ENCODE results near the gene ATAD1. TPM values are rescaled to one million over a fixed set of nuclear protein-coding genes. Genes with fewer than 3 reads are reported as not detected.
"Not testable (repeated sequence)": the region's sequence is repeated elsewhere in the genome, so short reads cannot be mapped to it uniquely, and the experiment has no call there.

ATAD1 gene
- total RNA-seq, 1 donor from 2014 or later = 20.4 TPM

DNA sequence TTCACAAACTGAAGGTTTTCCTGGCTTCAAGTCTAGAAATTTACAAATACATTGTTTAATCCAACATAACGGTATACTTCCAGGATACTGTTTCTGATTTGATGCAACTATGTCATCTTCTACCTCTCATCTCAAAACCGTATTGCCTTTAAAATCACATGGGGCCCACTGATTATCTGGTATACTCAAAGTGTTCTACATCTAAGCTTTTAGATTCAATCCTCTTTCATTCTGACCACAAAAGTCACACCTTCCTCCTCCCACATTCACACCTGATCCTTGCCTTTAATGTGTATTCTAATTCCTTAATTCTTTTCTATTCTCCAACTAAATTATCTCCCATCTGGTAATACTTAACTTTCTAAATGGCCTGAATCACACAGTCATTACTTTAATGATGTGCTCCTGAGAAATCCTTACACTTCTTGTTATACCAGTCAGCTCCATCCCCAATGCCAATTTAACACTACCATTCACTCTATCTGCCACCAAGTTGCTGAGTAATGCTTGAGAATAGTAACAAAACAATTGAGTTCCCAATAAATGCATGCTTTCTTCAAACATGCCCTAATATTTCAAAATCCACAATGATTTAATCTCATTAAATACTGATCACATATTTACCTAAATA, 13.0 kb downstream of the ATAD1 start:
- no peak overlapping the region for H3K9ac ChIP-seq (ENCODE audit: low read depth in 1 of 3, low read length in 3 of 3)
- H3K9me3 ChIP-seq (ENCODE audit: control insufficient read depth in 3 of 3, low read length in 3 of 3) = no peaks in the 10 kb centered on the region
- H3K27ac ChIP-seq (ENCODE audit: low read depth, low read length) = no peak overlapping the region
- no peaks in the 10 kb centered on the region for H3K27me3 ChIP-seq (ENCODE audit: control insufficient read depth in 3 of 3, insufficient read depth in 3 of 3, low read length in 3 of 3)
- peaks cover 0 to 2% (median 2%) of the 10 kb centered on the region in 3 donors for H3K36me3 ChIP-seq (ENCODE audit: control insufficient read depth in 3 of 3, insufficient read depth in 3 of 3, low read length in 3 of 3)
- H3K4me1 ChIP-seq (ENCODE audit: control insufficient read depth in 3 of 3, insufficient read depth in 3 of 3, low read length in 3 of 3) = no peaks in the 10 kb centered on the region
- no peak overlapping the region for H3K4me3 ChIP-seq (ENCODE audit: low read length in 3 of 3)

DNA sequence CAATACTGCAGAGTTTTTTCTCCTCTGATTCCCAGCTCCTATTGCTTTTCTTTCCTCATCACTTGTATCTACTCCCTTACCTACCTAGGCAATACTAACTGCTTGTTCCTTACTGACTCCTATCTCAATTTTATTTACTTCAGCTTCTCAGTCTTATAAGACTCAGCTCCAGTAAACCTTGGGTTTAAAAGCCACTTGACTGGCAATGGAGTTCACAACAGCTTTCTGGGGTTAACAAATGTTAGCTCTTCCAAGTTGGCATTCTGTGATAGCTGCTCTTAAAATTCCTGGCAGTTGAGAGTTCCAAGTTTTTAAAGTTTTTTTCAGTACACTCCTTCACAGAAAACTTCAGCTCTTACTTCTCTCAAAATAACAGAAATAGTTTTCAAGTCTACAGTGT, 14.2 kb downstream of the ATAD1 start:
- no peak overlapping the region for H3K9ac ChIP-seq (ENCODE audit: low read depth in 1 of 3, low read length in 3 of 3)
- H3K9me3 ChIP-seq (ENCODE audit: control insufficient read depth in 3 of 3, low read length in 3 of 3) = no peaks in the 10 kb centered on the region
- peaks cover 0 to 2% (median 0%) of the 10 kb centered on the region in 3 donors for H3K36me3 ChIP-seq (ENCODE audit: control insufficient read depth in 3 of 3, insufficient read depth in 3 of 3, low read length in 3 of 3)
- no peak overlapping the region for H3K4me3 ChIP-seq (ENCODE audit: low read length in 3 of 3)
- no peak overlapping the region for H3K27ac ChIP-seq (ENCODE audit: low read depth, low read length)
- no peaks in the 10 kb centered on the region for H3K4me1 ChIP-seq (ENCODE audit: control insufficient read depth in 3 of 3, insufficient read depth in 3 of 3, low read length in 3 of 3)
- H3K27me3 ChIP-seq (ENCODE audit: control insufficient read depth in 3 of 3, insufficient read depth in 3 of 3, low read length in 3 of 3) = no peaks in the 10 kb centered on the region

DNA sequence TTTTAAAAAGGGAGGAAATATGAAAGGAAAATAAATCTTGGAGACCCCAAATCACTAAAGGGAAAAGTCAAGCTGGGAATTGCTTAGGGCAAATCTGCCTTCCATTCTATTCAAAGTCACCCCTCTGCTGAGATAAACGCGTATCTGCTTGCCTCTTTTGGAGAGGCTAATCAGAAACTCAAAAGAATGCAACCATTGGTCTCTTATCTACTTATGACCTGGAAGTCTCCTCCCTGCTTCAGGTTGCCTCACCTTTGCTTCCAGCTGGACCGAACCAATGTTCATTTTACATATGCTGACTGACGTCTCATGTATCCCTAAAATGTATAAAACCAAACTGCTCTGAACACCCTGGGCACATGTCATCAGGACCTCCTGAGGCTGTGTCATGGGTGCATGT, 14.7 kb downstream of the ATAD1 start:
- Histone ChIP-seq H3K9ac (ENCODE audit: low read depth in 1 of 3, low read length in 3 of 3) (no peak overlapping the region), H3K9me3 (ENCODE audit: control insufficient read depth in 3 of 3, low read length in 3 of 3) (no peaks in the 10 kb centered on the region), H3K27me3 (ENCODE audit: control insufficient read depth in 3 of 3, insufficient read depth in 3 of 3, low read length in 3 of 3) (no peaks in the 10 kb centered on the region), H3K27ac (ENCODE audit: low read depth, low read length) (no peak overlapping the region), H3K4me3 (ENCODE audit: low read length in 3 of 3) (no peak overlapping the region), H3K4me1 (ENCODE audit: control insufficient read depth in 3 of 3, insufficient read depth in 3 of 3, low read length in 3 of 3) (no peaks in the 10 kb centered on the region), H3K36me3 (ENCODE audit: control insufficient read depth in 3 of 3, insufficient read depth in 3 of 3, low read length in 3 of 3) (peaks cover 0 to 2% (median 0%) of the 10 kb centered on the region in 3 donors)

DNA sequence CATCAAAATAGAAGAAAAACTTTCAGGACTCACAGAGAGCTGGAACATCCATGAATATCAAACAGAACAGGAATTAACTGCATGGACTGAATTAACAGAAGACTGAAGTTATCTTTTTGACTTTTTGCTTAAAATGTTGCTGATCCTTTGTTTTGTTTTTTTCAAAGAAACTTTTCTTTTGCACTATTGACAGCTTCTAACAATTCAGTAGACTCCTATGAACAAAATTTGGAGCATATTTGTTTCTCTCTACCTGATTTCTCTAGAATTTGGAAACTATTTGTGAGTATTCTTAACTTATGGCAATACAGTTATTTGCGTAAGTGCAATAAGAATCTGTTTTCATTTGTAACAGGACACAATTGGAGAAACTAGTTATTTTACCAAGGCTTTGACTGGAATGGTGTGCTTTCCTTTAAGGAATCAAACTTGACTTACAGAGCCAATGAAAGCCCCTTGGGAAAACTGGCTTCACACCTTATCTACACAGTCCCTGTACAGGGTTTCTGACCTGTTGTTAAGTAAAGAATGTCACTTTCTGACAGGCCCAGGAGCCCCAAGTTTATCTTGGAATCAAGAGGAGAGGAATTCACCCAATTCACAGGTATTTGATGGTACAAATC, 16.1 kb downstream of the ATAD1 start:
- H3K9me3 ChIP-seq (ENCODE audit: control insufficient read depth in 3 of 3, low read length in 3 of 3); H3K27ac ChIP-seq (ENCODE audit: low read depth, low read length); H3K27me3 ChIP-seq (ENCODE audit: control insufficient read depth in 3 of 3, insufficient read depth in 3 of 3, low read length in 3 of 3); H3K36me3 ChIP-seq (ENCODE audit: control insufficient read depth in 3 of 3, insufficient read depth in 3 of 3, low read length in 3 of 3); H3K4me1 ChIP-seq (ENCODE audit: control insufficient read depth in 3 of 3, insufficient read depth in 3 of 3, low read length in 3 of 3); H3K4me3 ChIP-seq (ENCODE audit: low read length in 3 of 3); H3K9ac ChIP-seq (ENCODE audit: low read depth in 1 of 3, low read length in 3 of 3): not testable (repeated sequence)

DNA sequence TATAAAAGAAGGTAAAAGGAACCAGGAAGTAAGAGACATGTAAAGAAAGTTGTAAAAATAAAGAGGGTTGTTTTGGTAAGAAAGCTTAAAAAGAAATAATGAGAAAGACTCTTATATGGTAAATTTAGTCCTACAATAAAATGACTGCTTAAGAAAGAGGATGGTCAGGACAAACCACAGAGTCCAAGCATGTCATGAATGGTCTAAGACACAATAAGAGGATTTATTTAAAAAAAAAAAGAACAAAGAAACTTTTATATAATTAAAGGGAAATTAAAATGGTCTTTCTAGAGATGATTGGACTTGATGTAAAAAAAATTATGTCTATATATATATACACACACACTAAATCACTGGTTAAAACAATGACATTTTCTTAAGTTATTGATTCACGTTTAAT, 18.2 kb downstream of the ATAD1 start:
- Histone ChIP-seq H3K27ac (ENCODE audit: low read depth, low read length) (no peak overlapping the region), H3K36me3 (ENCODE audit: control insufficient read depth in 3 of 3, insufficient read depth in 3 of 3, low read length in 3 of 3) (peaks cover 0 to 3% (median 2%) of the 10 kb centered on the region in 3 donors), H3K9me3 (ENCODE audit: control insufficient read depth in 3 of 3, low read length in 3 of 3) (no peaks in the 10 kb centered on the region), H3K4me3 (ENCODE audit: low read length in 3 of 3) (no peak overlapping the region), H3K4me1 (ENCODE audit: control insufficient read depth in 3 of 3, insufficient read depth in 3 of 3, low read length in 3 of 3) (no peaks in the 10 kb centered on the region), H3K9ac (ENCODE audit: low read depth in 1 of 3, low read length in 3 of 3) (no peak overlapping the region), H3K27me3 (ENCODE audit: control insufficient read depth in 3 of 3, insufficient read depth in 3 of 3, low read length in 3 of 3) (no peaks in the 10 kb centered on the region)

DNA sequence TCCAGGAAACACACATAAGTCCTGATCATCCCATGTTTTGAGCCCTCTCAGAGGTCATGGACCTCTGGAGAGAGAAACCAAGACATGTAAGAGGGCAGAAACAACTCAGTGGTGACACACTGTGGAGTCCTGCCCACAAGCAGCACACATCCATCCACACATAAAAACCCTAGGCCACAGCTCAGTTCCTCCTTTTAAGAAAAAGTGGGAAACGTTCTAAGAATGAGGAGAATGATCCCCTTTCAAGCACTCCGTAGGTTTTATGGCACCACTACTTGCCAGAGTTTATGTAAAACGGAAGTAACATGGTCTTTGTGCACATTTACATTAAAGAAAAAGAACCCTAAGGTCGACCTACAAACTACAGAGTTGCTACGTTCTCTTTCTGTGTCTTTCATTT, 19.9 kb downstream of the ATAD1 start:
- Histone ChIP-seq H3K27me3 (ENCODE audit: control insufficient read depth in 3 of 3, insufficient read depth in 3 of 3, low read length in 3 of 3) (no peaks in the 10 kb centered on the region), H3K9ac (ENCODE audit: low read depth in 1 of 3, low read length in 3 of 3) (no peak overlapping the region), H3K4me3 (ENCODE audit: low read length in 3 of 3) (no peak overlapping the region), H3K4me1 (ENCODE audit: control insufficient read depth in 3 of 3, insufficient read depth in 3 of 3, low read length in 3 of 3) (no peaks in the 10 kb centered on the region), H3K36me3 (ENCODE audit: control insufficient read depth in 3 of 3, insufficient read depth in 3 of 3, low read length in 3 of 3) (peaks cover 0 to 3% (median 2%) of the 10 kb centered on the region in 3 donors), H3K27ac (ENCODE audit: low read depth, low read length) (no peak overlapping the region), H3K9me3 (ENCODE audit: control insufficient read depth in 3 of 3, low read length in 3 of 3) (no peaks in the 10 kb centered on the region)

DNA sequence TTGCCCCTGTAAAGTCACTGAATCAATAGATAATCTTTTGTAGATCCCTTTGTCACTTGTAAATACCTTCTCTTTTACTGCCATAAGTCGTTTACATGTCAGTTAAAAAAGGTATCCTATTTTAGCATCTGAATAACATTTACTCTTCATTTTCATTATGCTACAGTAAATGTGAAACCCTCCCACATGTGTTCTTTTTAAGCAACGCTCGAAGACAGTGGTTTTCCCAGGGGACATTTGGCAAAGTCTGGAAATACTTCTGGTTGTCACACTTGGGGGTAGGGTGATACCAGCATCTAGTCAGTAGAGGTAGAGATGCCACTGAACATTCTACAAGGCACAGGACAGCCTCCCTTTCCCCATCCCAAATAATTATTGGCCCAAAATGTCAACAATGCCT, 23.7 kb downstream of the ATAD1 start:
- H3K36me3 ChIP-seq (ENCODE audit: control insufficient read depth in 3 of 3, insufficient read depth in 3 of 3, low read length in 3 of 3) = peaks cover 1 to 4% (median 3%) of the 10 kb centered on the region in 3 donors
- H3K27ac ChIP-seq (ENCODE audit: low read depth, low read length) = no peak overlapping the region
- no peak overlapping the region for H3K9ac ChIP-seq (ENCODE audit: low read depth in 1 of 3, low read length in 3 of 3)
- no peaks in the 10 kb centered on the region for H3K4me1 ChIP-seq (ENCODE audit: control insufficient read depth in 3 of 3, insufficient read depth in 3 of 3, low read length in 3 of 3)
- H3K9me3 ChIP-seq (ENCODE audit: control insufficient read depth in 3 of 3, low read length in 3 of 3) = no peaks in the 10 kb centered on the region
- no peaks in the 10 kb centered on the region for H3K27me3 ChIP-seq (ENCODE audit: control insufficient read depth in 3 of 3, insufficient read depth in 3 of 3, low read length in 3 of 3)
- H3K4me3 ChIP-seq (ENCODE audit: low read length in 3 of 3) = no peak overlapping the region

DNA sequence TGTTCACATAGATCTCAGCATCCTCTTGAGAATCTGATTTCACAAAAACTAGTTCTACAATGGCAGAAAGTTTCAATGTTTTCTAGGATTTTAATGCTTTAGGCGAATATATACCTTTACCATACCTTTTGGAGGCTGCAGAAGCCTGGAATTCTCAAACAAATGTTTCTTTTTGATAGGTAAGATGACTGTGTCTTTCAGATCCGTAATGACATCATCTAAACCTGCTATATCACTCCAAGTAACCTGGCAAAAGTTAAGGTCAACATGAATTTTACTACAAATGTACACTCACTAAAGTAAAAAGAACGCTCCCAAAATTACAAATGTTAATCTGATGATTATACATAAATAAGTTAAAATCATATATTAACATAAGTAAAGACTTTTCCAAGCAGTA, 27.8 kb downstream of the ATAD1 start:
- Histone ChIP-seq H3K36me3 (ENCODE audit: control insufficient read depth in 3 of 3, insufficient read depth in 3 of 3, low read length in 3 of 3) (peaks cover 0 to 7% (median 3%) of the 10 kb centered on the region in 3 donors), H3K4me3 (ENCODE audit: low read length in 3 of 3) (no peak overlapping the region), H3K4me1 (ENCODE audit: control insufficient read depth in 3 of 3, insufficient read depth in 3 of 3, low read length in 3 of 3) (no peaks in the 10 kb centered on the region), H3K9me3 (ENCODE audit: control insufficient read depth in 3 of 3, low read length in 3 of 3) (no peaks in the 10 kb centered on the region), H3K27me3 (ENCODE audit: control insufficient read depth in 3 of 3, insufficient read depth in 3 of 3, low read length in 3 of 3) (no peaks in the 10 kb centered on the region), H3K9ac (ENCODE audit: low read depth in 1 of 3, low read length in 3 of 3) (no peak overlapping the region), H3K27ac (ENCODE audit: low read depth, low read length) (no peak overlapping the region)

DNA sequence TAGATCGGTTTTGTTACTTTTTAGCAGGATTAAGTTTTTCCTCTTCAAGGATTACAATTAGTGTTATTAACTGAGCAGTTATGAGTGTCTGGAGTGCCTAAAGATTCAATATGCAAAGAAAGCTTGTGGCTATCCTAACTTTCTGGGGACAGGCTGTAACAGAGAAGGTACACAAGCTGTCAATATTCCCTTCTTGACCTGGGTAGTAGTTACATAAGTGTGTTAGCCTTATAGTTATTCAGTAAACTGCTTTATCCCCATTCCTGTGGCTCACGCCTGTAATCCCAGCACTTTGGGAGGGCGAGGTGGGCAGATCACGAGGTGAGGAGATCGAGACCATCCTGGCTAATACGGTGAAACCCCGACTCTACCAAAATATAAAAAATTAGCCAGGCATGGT, 31.6 kb downstream of the ATAD1 start:
- peaks cover 7 to 17% (median 10%) of the 10 kb centered on the region in 3 donors for H3K36me3 ChIP-seq (ENCODE audit: control insufficient read depth in 3 of 3, insufficient read depth in 3 of 3, low read length in 3 of 3)
- H3K27ac ChIP-seq (ENCODE audit: low read depth, low read length) = no peak overlapping the region
- no peaks in the 10 kb centered on the region for H3K4me1 ChIP-seq (ENCODE audit: control insufficient read depth in 3 of 3, insufficient read depth in 3 of 3, low read length in 3 of 3)
- no peak overlapping the region for H3K9ac ChIP-seq (ENCODE audit: low read depth in 1 of 3, low read length in 3 of 3)
- no peak overlapping the region for H3K4me3 ChIP-seq (ENCODE audit: low read length in 3 of 3)
- H3K9me3 ChIP-seq (ENCODE audit: control insufficient read depth in 3 of 3, low read length in 3 of 3) = no peaks in the 10 kb centered on the region
- H3K27me3 ChIP-seq (ENCODE audit: control insufficient read depth in 3 of 3, insufficient read depth in 3 of 3, low read length in 3 of 3) = no peaks in the 10 kb centered on the region

DNA sequence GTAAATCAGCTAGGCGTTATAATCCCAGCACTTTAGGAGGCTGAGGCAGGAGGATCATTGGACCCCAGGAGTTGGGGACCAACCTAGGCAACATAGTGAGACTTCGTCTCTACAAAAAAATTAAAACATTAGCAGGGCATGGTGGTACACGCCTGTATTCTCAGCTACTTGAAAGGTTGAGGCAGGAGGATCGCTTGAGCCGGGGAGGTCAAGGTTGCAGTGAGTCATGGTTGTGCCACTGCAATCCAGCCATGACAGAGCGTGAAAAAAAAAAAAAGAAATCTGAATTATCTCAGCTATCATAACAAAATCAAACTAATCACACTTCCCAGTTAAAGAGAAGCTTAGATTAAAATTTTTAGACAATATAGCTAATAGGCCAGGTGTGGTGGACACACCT, 35.3 kb downstream of the ATAD1 start:
- no peak overlapping the region for H3K4me3 ChIP-seq (ENCODE audit: low read length in 3 of 3)
- H3K9ac ChIP-seq (ENCODE audit: low read depth in 1 of 3, low read length in 3 of 3) = no peak overlapping the region
- H3K27me3 ChIP-seq (ENCODE audit: control insufficient read depth in 3 of 3, insufficient read depth in 3 of 3, low read length in 3 of 3) = no peaks in the 10 kb centered on the region
- H3K9me3 ChIP-seq (ENCODE audit: control insufficient read depth in 3 of 3, low read length in 3 of 3) = no peaks in the 10 kb centered on the region
- H3K4me1 ChIP-seq (ENCODE audit: control insufficient read depth in 3 of 3, insufficient read depth in 3 of 3, low read length in 3 of 3) = no peaks in the 10 kb centered on the region
- H3K27ac ChIP-seq (ENCODE audit: low read depth, low read length) = no peak overlapping the region
- peaks cover 8 to 22% (median 13%) of the 10 kb centered on the region in 3 donors for H3K36me3 ChIP-seq (ENCODE audit: control insufficient read depth in 3 of 3, insufficient read depth in 3 of 3, low read length in 3 of 3)

Data from skeletal muscle tissue (tissue), 4 donors.